Activated naive CD4-positive, alpha-beta T cell treated with anti-CD3 and anti-CD28 coated beads, Interleukin-2, amount 10 ng/mL, durations not matched to agents 7 days and 5 days (primary cell): ENCODE measurements around the gene PLXNC1.
A peak's percentile ranks its signal among the peaks of the same experiment; 100 is the strongest.

Source experiments
- CTCF ChIA-PET: fragments of 350-600 bp; sonication (Branson Sonifier 250); formaldehyde crosslinking; loops from one replicate; lab custom pipeline; 2021; ENCODE audit warnings: antibody characterized with exemption; lab: Charles Lee
- DNase-seq: peaks from one replicate; pipeline ENCODE4 v3.0.0-alpha.2; 2020
- H3K27ac Mint-ChIP-seq: one replicate; pipeline ENCODE4 v1.8.0; 2021; ENCODE audit warnings: mild to moderate bottlenecking, moderate library complexity, mixed read lengths
- H3K27me3 Mint-ChIP-seq: one replicate; pipeline ENCODE4 v1.8.0; 2021; ENCODE audit warnings: mild to moderate bottlenecking, mixed read lengths
- H3K36me3 Mint-ChIP-seq: one replicate; pipeline ENCODE4 v1.8.0; 2021; ENCODE audit warnings: mixed read lengths
- H3K4me1 Mint-ChIP-seq: one replicate; pipeline ENCODE4 v1.8.0; 2021; ENCODE audit warnings: mixed read lengths
- H3K4me3 Mint-ChIP-seq: one replicate; pipeline ENCODE4 v1.8.0; 2021; ENCODE audit warnings: mild to moderate bottlenecking, moderate library complexity, mixed read lengths
- H3K9me3 Mint-ChIP-seq: one replicate; pipeline ENCODE4 v1.8.0; 2021; ENCODE audit warnings: mixed read lengths

The PLXNC1 gene

GRCh38 chr12:94262228-94263010 is 114.0 kb downstream of the PLXNC1 start:
- CTCF ChIA-PET: interaction anchor here (0.9 to 1.5 kb wide), 8 partner anchors 43 to 172 kb away, joined by 3 to 4 read pairs (median 4); no protein-coding TSS in a partner anchor

GRCh38 chr12:94263011-94263811 is 114.8 kb downstream of the PLXNC1 start:
- peak; percentile 69 for DNase-seq
- Mint-ChIP-seq H3K4me3 (peak overlapping the region; percentile 80), H3K27me3 (no peaks in the 10 kb centered on the region), H3K27ac (peak overlapping the region; percentile 94), H3K4me1 (peaks cover 54% of the 10 kb centered on the region), H3K9me3 (no peaks in the 10 kb centered on the region), H3K36me3 (peaks cover 67% of the 10 kb centered on the region)
- CTCF ChIA-PET: interaction anchor here (0.9 to 1.5 kb wide), 7 partner anchors 42 to 171 kb away, joined by 3 to 4 read pairs (median 4); no protein-coding TSS in a partner anchor

More at GRCh38 chr12:94262228-94263010, 114.0 kb downstream of the PLXNC1 start:
- H3K27ac Mint-ChIP-seq: peak overlapping the region; percentile 94
- no peaks in the 10 kb centered on the region for H3K9me3 Mint-ChIP-seq
- peaks cover 46% of the 10 kb centered on the region for H3K4me1 Mint-ChIP-seq
- H3K27me3 Mint-ChIP-seq: no peaks in the 10 kb centered on the region
- peak; percentile 77 for DNase-seq
- H3K36me3 Mint-ChIP-seq: peaks cover 64% of the 10 kb centered on the region
- peak overlapping the region; percentile 80 for H3K4me3 Mint-ChIP-seq

GRCh38 chr12:94263905-94264561 is 115.7 kb downstream of the PLXNC1 start:
- H3K27ac Mint-ChIP-seq: peak overlapping the region; percentile 94
- no peaks in the 10 kb centered on the region for H3K27me3 Mint-ChIP-seq
- no peak overlapping the region for H3K4me3 Mint-ChIP-seq
- no peak for DNase-seq
- peaks cover 58% of the 10 kb centered on the region for H3K4me1 Mint-ChIP-seq
- CTCF ChIA-PET: no interaction called here
- peaks cover 72% of the 10 kb centered on the region for H3K36me3 Mint-ChIP-seq
- H3K9me3 Mint-ChIP-seq: no peaks in the 10 kb centered on the region

GRCh38 chr12:94264736-94265485 is 116.5 kb downstream of the PLXNC1 start:
- no peak overlapping the region for H3K4me3 Mint-ChIP-seq
- no peak overlapping the region for H3K27ac Mint-ChIP-seq
- no peaks in the 10 kb centered on the region for H3K27me3 Mint-ChIP-seq
- no peak for DNase-seq
- peaks cover 67% of the 10 kb centered on the region for H3K4me1 Mint-ChIP-seq
- CTCF ChIA-PET: interaction anchor here (1.0 kb wide), 1 partner anchor 115 kb away, joined by 3 read pairs; no protein-coding TSS in a partner anchor
- no peaks in the 10 kb centered on the region for H3K9me3 Mint-ChIP-seq
- H3K36me3 Mint-ChIP-seq: peaks cover 77% of the 10 kb centered on the region

GRCh38 chr12:94265539-94265938 is 117.2 kb downstream of the PLXNC1 start:
- Mint-ChIP-seq H3K4me3 (no peak overlapping the region), H3K27me3 (no peaks in the 10 kb centered on the region), H3K9me3 (no peaks in the 10 kb centered on the region), H3K36me3 (peaks cover 79% of the 10 kb centered on the region), H3K27ac (no peak overlapping the region), H3K4me1 (peaks cover 72% of the 10 kb centered on the region)
- no peak for DNase-seq
- CTCF ChIA-PET: interaction anchor here (1.0 kb wide), 1 partner anchor 115 kb away, joined by 3 read pairs; no protein-coding TSS in a partner anchor

- DNase-seq: no peak
- no peak overlapping the region for H3K27ac Mint-ChIP-seq
- H3K4me3 Mint-ChIP-seq: no peak overlapping the region
- CTCF ChIA-PET: no interaction called here
- no peaks in the 10 kb centered on the region for H3K27me3 Mint-ChIP-seq
- peaks cover 73% of the 10 kb centered on the region for H3K36me3 Mint-ChIP-seq
- no peaks in the 10 kb centered on the region for H3K9me3 Mint-ChIP-seq
- H3K4me1 Mint-ChIP-seq: peaks cover 71% of the 10 kb centered on the region
Observed at GRCh38 chr12:94265966-94266745, 117.8 kb downstream of the PLXNC1 start.

GRCh38 chr12:94266796-94267536 is 118.6 kb downstream of the PLXNC1 start:
- Mint-ChIP-seq H3K9me3 (no peaks in the 10 kb centered on the region), H3K4me3 (no peak overlapping the region), H3K36me3 (peaks cover 75% of the 10 kb centered on the region), H3K27me3 (no peaks in the 10 kb centered on the region), H3K4me1 (peaks cover 68% of the 10 kb centered on the region), H3K27ac (no peak overlapping the region)
- no peak for DNase-seq
- CTCF ChIA-PET: no interaction called here

- no peak for DNase-seq
- Mint-ChIP-seq H3K27me3 (no peaks in the 10 kb centered on the region), H3K36me3 (peaks cover 75% of the 10 kb centered on the region), H3K4me3 (no peak overlapping the region), H3K4me1 (peaks cover 63% of the 10 kb centered on the region), H3K9me3 (no peaks in the 10 kb centered on the region), H3K27ac (no peak overlapping the region)
- CTCF ChIA-PET: no interaction called here
Observed at GRCh38 chr12:94267537-94267872, 119.1 kb downstream of the PLXNC1 start.

GRCh38 chr12:94267921-94268471 is 119.6 kb downstream of the PLXNC1 start:
- H3K36me3 Mint-ChIP-seq: peaks cover 75% of the 10 kb centered on the region
- H3K9me3 Mint-ChIP-seq: no peaks in the 10 kb centered on the region
- no peak overlapping the region for H3K27ac Mint-ChIP-seq
- DNase-seq: no peak
- no peaks in the 10 kb centered on the region for H3K27me3 Mint-ChIP-seq
- H3K4me1 Mint-ChIP-seq: peaks cover 58% of the 10 kb centered on the region
- CTCF ChIA-PET: no interaction called here
- H3K4me3 Mint-ChIP-seq: no peak overlapping the region

GRCh38 chr12:94269316-94269999 is 121.1 kb downstream of the PLXNC1 start:
- H3K27me3 Mint-ChIP-seq: no peaks in the 10 kb centered on the region
- H3K4me3 Mint-ChIP-seq: no peak overlapping the region
- no peak for DNase-seq
- CTCF ChIA-PET: interaction anchor here (0.9 kb wide), 1 partner anchor 35 kb away, joined by 3 read pairs; no protein-coding TSS in a partner anchor
- peaks cover 71% of the 10 kb centered on the region for H3K36me3 Mint-ChIP-seq
- no peaks in the 10 kb centered on the region for H3K9me3 Mint-ChIP-seq
- peaks cover 44% of the 10 kb centered on the region for H3K4me1 Mint-ChIP-seq
- no peak overlapping the region for H3K27ac Mint-ChIP-seq

GRCh38 chr12:94271351-94271750 is 123.0 kb downstream of the PLXNC1 start:
- DNase-seq: no peak
- Mint-ChIP-seq H3K27me3 (no peaks in the 10 kb centered on the region), H3K36me3 (peaks cover 61% of the 10 kb centered on the region), H3K9me3 (no peaks in the 10 kb centered on the region), H3K27ac (no peak overlapping the region), H3K4me1 (peaks cover 39% of the 10 kb centered on the region), H3K4me3 (no peak overlapping the region)
- CTCF ChIA-PET: no interaction called here

GRCh38 chr12:94272280-94272679 is 123.9 kb downstream of the PLXNC1 start:
- Mint-ChIP-seq H3K4me3 (no peak overlapping the region), H3K27ac (no peak overlapping the region), H3K27me3 (no peaks in the 10 kb centered on the region), H3K4me1 (peaks cover 32% of the 10 kb centered on the region), H3K36me3 (peaks cover 55% of the 10 kb centered on the region), H3K9me3 (no peaks in the 10 kb centered on the region)
- CTCF ChIA-PET: no interaction called here
- no peak for DNase-seq
